A549 (cell line): ENCODE results near the gene DOCK10. TPM values are rescaled to one million over a fixed set of nuclear protein-coding genes. Genes with fewer than 3 reads are reported as not detected.
A peak's percentile ranks its signal among the peaks of the same experiment; 100 is the strongest.

Source experiments
- ATAC-seq, 2 experiments: fragments of 200-7000 bp in 1 of 2; fragments of >200 bp in 1 of 2; cut with Nextera tagmentation in 1 of 2; cut with Tn5 transposase in 1 of 2; 3 replicates each; pipeline versions ENCODE4 v1.8.0 to v1.9.1; 2018 to 2020; ENCODE audit warnings: mild to moderate bottlenecking in 1 of 2, moderate library complexity in 1 of 2
- CTCF ChIA-PET: fragments of 300-600 bp; sonication (Branson Sonifier 250); formaldehyde crosslinking; extraction: SDS; loops from one replicate; lab custom pipeline; 2021; ENCODE audit warnings: antibody characterized with exemption, inconsistent platforms; lab: Yijun Ruan, JAX
- POLR2A ChIA-PET: fragments of 350-600 bp; formaldehyde crosslinking; extraction: SDS; loops from one replicate; lab custom pipeline; 2021; ENCODE audit warnings: antibody characterized with exemption, inconsistent platforms; lab: Yijun Ruan, JAX
- DNase-seq, 2 experiments: peaks; one replicate each; pipeline versions ENCODE4 v3.0.0 to v3.0.0-alpha.2; 2011 to 2016; ENCODE audit warnings: low read depth in 1 of 2, low spot score in 1 of 2
- FAIRE-seq: peaks from 2 replicates; lab custom pipeline; 2011; peaks lifted over from hg19 to GRCh38; lab: Jason Lieb, UNC
- H3K27ac ChIP-seq, 2 experiments: fragments of >200 bp; sonication (Bioruptor Twin); formaldehyde crosslinking; 3 replicates each; pipeline ENCODE4 v1.5.1; 2016 to 2017
- H3K4me1 ChIP-seq: fragments of >200 bp; sonication (Bioruptor Twin); formaldehyde crosslinking; 3 replicates; pipeline ENCODE4 v1.6.1; 2016
- H3K4me2 ChIP-seq: fragments of >200 bp; sonication (Bioruptor Twin); formaldehyde crosslinking; 3 replicates; pipeline ENCODE4 v1.6.1; 2016
- H3K4me3 ChIP-seq: fragments of >200 bp; sonication (Bioruptor Twin); formaldehyde crosslinking; 3 replicates; pipeline ENCODE4 v1.5.1; 2016
- H3K9me3 ChIP-seq: fragments of >200 bp; sonication (Bioruptor Twin); formaldehyde crosslinking; 3 replicates; pipeline ENCODE4 v1.6.1; 2016
- BHLHE40 ChIP-seq: IDR thresholded peaks from 2 replicates; pipeline ENCODE4 v1.6.1; 2012; ENCODE audit warnings: low read depth, low read length, inconsistent platforms
- CBX2 ChIP-seq: fragments of 200-600 bp; sonication (generic); IDR thresholded peaks from 2 replicates; pipeline ENCODE4 v1.6.1; 2016; ENCODE audit warnings: low read depth, mild to moderate bottlenecking, borderline replicate concordance
- CBX8 ChIP-seq: fragments of 200-600 bp; sonication (generic); IDR thresholded peaks from 2 replicates; pipeline ENCODE4 v1.6.1; 2016
- CEBPB ChIP-seq, 2 experiments: fragments of >200 bp in 1 of 2; sonication (Bioruptor Twin) in 1 of 2; formaldehyde crosslinking in 1 of 2; IDR thresholded peaks; 2 replicates each; pipeline ENCODE4 v1.6.1; 2012 to 2016
- E2F6 ChIP-seq: IDR thresholded peaks from 2 replicates; pipeline ENCODE4 v1.6.1; 2012; ENCODE audit warnings: low read depth, borderline replicate concordance
- EHF ChIP-seq: fragments of 250-450 bp; sonication (Bioruptor Pico); IDR thresholded peaks from 2 replicates; pipeline ENCODE4 v1.5.0; 2020; ENCODE audit warnings: mild to moderate bottlenecking
- EP300 ChIP-seq, 2 experiments: fragments of >200 bp; sonication (Bioruptor Twin); formaldehyde crosslinking; IDR thresholded peaks; 2 replicates in 1 of 2; 3 replicates in 1 of 2; pipeline ENCODE4 v1.6.1; 2016 to 2017
- GATA3 ChIP-seq: IDR thresholded peaks from 2 replicates; pipeline ENCODE4 v1.6.1; 2012; ENCODE audit warnings: borderline replicate concordance
- HDAC2 ChIP-seq: fragments of 200-600 bp; sonication (generic); IDR thresholded peaks from 2 replicates; pipeline ENCODE4 v1.6.1; 2016
- HEYL ChIP-seq: fragments of 250-450 bp; sonication (Bioruptor Pico); IDR thresholded peaks from 2 replicates; pipeline ENCODE4 v1.8.0; 2021; ENCODE audit warnings: mild to moderate bottlenecking, moderate library complexity
- HOXB13 ChIP-seq: fragments of 250-450 bp; sonication (Bioruptor Pico); IDR thresholded peaks from 2 replicates; pipeline ENCODE4 v1.5.0; 2020; ENCODE audit warnings: low read depth, mild to moderate bottlenecking, moderate library complexity
- JUNB ChIP-seq: fragments of >200 bp; sonication (Bioruptor Twin); formaldehyde crosslinking; IDR thresholded peaks from 2 replicates; pipeline ENCODE4 v1.6.1; 2016
- KDM1A ChIP-seq: fragments of 200-600 bp; sonication (generic); IDR thresholded peaks from 2 replicates; pipeline ENCODE4 v1.6.1; 2016; ENCODE audit warnings: low read depth, mild to moderate bottlenecking
- MAX ChIP-seq: IDR thresholded peaks from 2 replicates; pipeline ENCODE4 v1.6.1; 2012
- MAZ ChIP-seq: fragments of 150-350 bp; IDR thresholded peaks from 2 replicates; pipeline ENCODE4 v1.6.1; 2014; ENCODE audit warnings: antibody characterized with exemption, low read depth, low read length, borderline replicate concordance
- NPAS2 ChIP-seq: fragments of 250-450 bp; sonication (Bioruptor Pico); IDR thresholded peaks from 2 replicates; pipeline ENCODE4 v1.8.0; 2022; ENCODE audit warnings: mild to moderate bottlenecking, moderate library complexity, borderline replicate concordance
- NR3C1 ChIP-seq: fragments of >200 bp; sonication (Bioruptor Twin); formaldehyde crosslinking; IDR thresholded peaks from 3 replicates; pipeline ENCODE4 v1.6.1; 2017
- PHF8 ChIP-seq: fragments of 200-600 bp; sonication (generic); IDR thresholded peaks from 2 replicates; pipeline ENCODE4 v1.6.1; 2016; ENCODE audit warnings: low read depth, mild to moderate bottlenecking, antibody characterized with exemption, moderate library complexity, borderline replicate concordance
- RCOR1 ChIP-seq: fragments of 150-350 bp; IDR thresholded peaks from 2 replicates; pipeline ENCODE4 v1.6.1; 2014; ENCODE audit warnings: antibody characterized with exemption, low read length, low read depth
- ZC3H11A ChIP-seq: fragments of 450-650 bp; IDR thresholded peaks from 2 replicates; pipeline ENCODE4 v1.6.1; 2014; ENCODE audit warnings: antibody characterized with exemption, mild to moderate bottlenecking
- ZFP36 ChIP-seq: fragments of 450-650 bp; IDR thresholded peaks from 2 replicates; pipeline ENCODE4 v1.6.1; 2014; ENCODE audit warnings: borderline replicate concordance; ENCODE audit not compliant: partially characterized antibody
- ZNF302 ChIP-seq: fragments of 250-450 bp; sonication (Bioruptor Pico); IDR thresholded peaks from 2 replicates; pipeline ENCODE4 v1.9.0; 2021; ENCODE audit warnings: inconsistent platforms, mild to moderate bottlenecking, moderate library complexity
- ZSCAN20 ChIP-seq: fragments of 250-450 bp; sonication (Bioruptor Pico); IDR thresholded peaks from 2 replicates; pipeline ENCODE4 v1.8.0; 2022; ENCODE audit warnings: mild to moderate bottlenecking, moderate library complexity
- WGBS: methylation state at CpG from one replicate; pipeline ENCODE4 v1.1.6; 2017; ENCODE audit errors: missing lambda C conversion rate; 5-methylcytosine and 5-hydroxymethylcytosine counted together
- polyA plus RNA-seq, 4 experiments: library from polyadenylated mRNA; depleted of rRNA in 3 of 4; stranded (reverse); fragments of >200 nt; fragmentation: RNase III in 1 of 4; extraction: RNeasy Plus Mini Kit Qiagen cat#74134 plus additional on column Dnase treatment in 1 of 4; gene quantifications; 2 replicates in 3 of 4; 3 replicates in 1 of 4; pipeline ENCODE4 v1.2.3, GENCODE V29; 2011 to 2017
- TF ChIP-seq, protein P1 (sequence below): fragments of >200 bp; sonication (Bioruptor Twin); formaldehyde crosslinking; IDR thresholded peaks from 3 replicates; pipeline ENCODE4 v1.5.1; 2016
- TF ChIP-seq, protein P2 (sequence below): fragments of >200 bp; sonication (Bioruptor Twin); formaldehyde crosslinking; IDR thresholded peaks from 2 replicates; pipeline ENCODE4 v1.6.1; 2016
- TF ChIP-seq, protein P3 (sequence below): fragments of 200-600 bp; sonication (generic); IDR thresholded peaks from 2 replicates; pipeline ENCODE4 v1.6.1; 2016; ENCODE audit warnings: antibody characterized with exemption, mild to moderate bottlenecking, moderate library complexity

Gene DOCK10
- polyA plus RNA-seq, 2 of the 4 experiments (the other 2 are of a cell fraction) = 43.0 to 45.3 TPM

- no peaks in the 10 kb centered on the region for H3K9me3 ChIP-seq
- H3K27ac ChIP-seq = peak overlapping the region; percentile 96 to 98
- peaks cover 45% of the 10 kb centered on the region for H3K4me1 ChIP-seq
- ATAC-seq = peak; percentile 51 to 71
- FAIRE-seq = no peak
- ChIA-PET POLR2A (interaction anchor here (0.8 to 1.5 kb wide), 3 partner anchors 15 to 59 kb away, joined by 3 to 6 read pairs (median 3); no protein-coding TSS in a partner anchor), CTCF (interaction anchor here (0.6 to 2.4 kb wide), 4 partner anchors 14 to 68 kb away, joined by 3 to 6 read pairs (median 3); no protein-coding TSS in a partner anchor)
- TF ChIP-seq EHF = no peak
- TF ChIP-seq BHLHE40 = no peak
- no peak for TF ChIP-seq HEYL
- TF ChIP-seq NR3C1 = no peak
- TF ChIP-seq, protein P1, sequence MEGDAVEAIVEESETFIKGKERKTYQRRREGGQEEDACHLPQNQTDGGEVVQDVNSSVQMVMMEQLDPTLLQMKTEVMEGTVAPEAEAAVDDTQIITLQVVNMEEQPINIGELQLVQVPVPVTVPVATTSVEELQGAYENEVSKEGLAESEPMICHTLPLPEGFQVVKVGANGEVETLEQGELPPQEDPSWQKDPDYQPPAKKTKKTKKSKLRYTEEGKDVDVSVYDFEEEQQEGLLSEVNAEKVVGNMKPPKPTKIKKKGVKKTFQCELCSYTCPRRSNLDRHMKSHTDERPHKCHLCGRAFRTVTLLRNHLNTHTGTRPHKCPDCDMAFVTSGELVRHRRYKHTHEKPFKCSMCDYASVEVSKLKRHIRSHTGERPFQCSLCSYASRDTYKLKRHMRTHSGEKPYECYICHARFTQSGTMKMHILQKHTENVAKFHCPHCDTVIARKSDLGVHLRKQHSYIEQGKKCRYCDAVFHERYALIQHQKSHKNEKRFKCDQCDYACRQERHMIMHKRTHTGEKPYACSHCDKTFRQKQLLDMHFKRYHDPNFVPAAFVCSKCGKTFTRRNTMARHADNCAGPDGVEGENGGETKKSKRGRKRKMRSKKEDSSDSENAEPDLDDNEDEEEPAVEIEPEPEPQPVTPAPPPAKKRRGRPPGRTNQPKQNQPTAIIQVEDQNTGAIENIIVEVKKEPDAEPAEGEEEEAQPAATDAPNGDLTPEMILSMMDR = no peak; the same call in 2 of the 3 replicates
- TF ChIP-seq, protein P2, sequence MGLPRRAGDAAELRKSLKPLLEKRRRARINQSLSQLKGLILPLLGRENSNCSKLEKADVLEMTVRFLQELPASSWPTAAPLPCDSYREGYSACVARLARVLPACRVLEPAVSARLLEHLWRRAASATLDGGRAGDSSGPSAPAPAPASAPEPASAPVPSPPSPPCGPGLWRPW = no peak
- no peak for TF ChIP-seq CBX2
- TF ChIP-seq E2F6 = peak; percentile 31; the same call in 1 of the 2 replicates
- TF ChIP-seq EP300 (IDR thresholded peaks at IDR 0.05) = no peak
- no peak for TF ChIP-seq HOXB13 (CRISPR knock-in tag)
- no peak for TF ChIP-seq PHF8
- no peak for TF ChIP-seq ZFP36
- no peak for TF ChIP-seq ZNF302 (CRISPR knock-in tag)
- peak; percentile 25; the same call in 1 of the 2 replicates for TF ChIP-seq HDAC2
- TF ChIP-seq, protein P3, sequence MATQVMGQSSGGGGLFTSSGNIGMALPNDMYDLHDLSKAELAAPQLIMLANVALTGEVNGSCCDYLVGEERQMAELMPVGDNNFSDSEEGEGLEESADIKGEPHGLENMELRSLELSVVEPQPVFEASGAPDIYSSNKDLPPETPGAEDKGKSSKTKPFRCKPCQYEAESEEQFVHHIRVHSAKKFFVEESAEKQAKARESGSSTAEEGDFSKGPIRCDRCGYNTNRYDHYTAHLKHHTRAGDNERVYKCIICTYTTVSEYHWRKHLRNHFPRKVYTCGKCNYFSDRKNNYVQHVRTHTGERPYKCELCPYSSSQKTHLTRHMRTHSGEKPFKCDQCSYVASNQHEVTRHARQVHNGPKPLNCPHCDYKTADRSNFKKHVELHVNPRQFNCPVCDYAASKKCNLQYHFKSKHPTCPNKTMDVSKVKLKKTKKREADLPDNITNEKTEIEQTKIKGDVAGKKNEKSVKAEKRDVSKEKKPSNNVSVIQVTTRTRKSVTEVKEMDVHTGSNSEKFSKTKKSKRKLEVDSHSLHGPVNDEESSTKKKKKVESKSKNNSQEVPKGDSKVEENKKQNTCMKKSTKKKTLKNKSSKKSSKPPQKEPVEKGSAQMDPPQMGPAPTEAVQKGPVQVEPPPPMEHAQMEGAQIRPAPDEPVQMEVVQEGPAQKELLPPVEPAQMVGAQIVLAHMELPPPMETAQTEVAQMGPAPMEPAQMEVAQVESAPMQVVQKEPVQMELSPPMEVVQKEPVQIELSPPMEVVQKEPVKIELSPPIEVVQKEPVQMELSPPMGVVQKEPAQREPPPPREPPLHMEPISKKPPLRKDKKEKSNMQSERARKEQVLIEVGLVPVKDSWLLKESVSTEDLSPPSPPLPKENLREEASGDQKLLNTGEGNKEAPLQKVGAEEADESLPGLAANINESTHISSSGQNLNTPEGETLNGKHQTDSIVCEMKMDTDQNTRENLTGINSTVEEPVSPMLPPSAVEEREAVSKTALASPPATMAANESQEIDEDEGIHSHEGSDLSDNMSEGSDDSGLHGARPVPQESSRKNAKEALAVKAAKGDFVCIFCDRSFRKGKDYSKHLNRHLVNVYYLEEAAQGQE = no peak
- no peak for TF ChIP-seq JUNB
- no peak for TF ChIP-seq KDM1A
- TF ChIP-seq RCOR1 = no peak
- TF ChIP-seq CBX8 = no peak
- no peak for TF ChIP-seq ZSCAN20
- TF ChIP-seq GATA3 = no peak
- no peak for TF ChIP-seq CEBPB (IDR thresholded peaks at IDR 0.05)
- TF ChIP-seq MAZ = no peak
- TF ChIP-seq MAX = 0 out of 2 replicates have a peak, but pooled peaks have one; percentile 17
- no peak for TF ChIP-seq ZC3H11A
- no peak for TF ChIP-seq NPAS2 (CRISPR knock-in tag)
- H3K4me3 ChIP-seq = peak overlapping the region; percentile 93
- peak; percentile 44 to 55 for DNase-seq
- H3K4me2 ChIP-seq = peak overlapping the region; percentile 93
- 2% methylated on average over 25 of the region's 27 CpGs for WGBS
These were observed 939 bp downstream of the DOCK10 start for GRCh38 chr2:225041207-225041850.
